ENCODE data around the gene STAM. TPM values are rescaled to one million over a fixed set of nuclear protein-coding genes. Genes with fewer than 3 reads are reported as not detected.

STAM gene
- total RNA-seq, 6 donors from 2014 or later, result 18.9 to 85.1 (median 31.2) TPM

GRCh38 chr10:17606547-17607040 is 37.4 kb upstream of the STAM start:
- H3K4me1 ChIP-seq, result peaks cover 0 to 5% (median 0%) of the 10 kb centered on the region in 4 donors
- H3K36me3 ChIP-seq, result peaks cover 0 to 3% (median 0%) of the 10 kb centered on the region in 4 donors
- no peak overlapping the region for H3K27ac ChIP-seq
- H3K4me3 ChIP-seq, result no peak overlapping the region
- no peaks in the 10 kb centered on the region for H3K27me3 ChIP-seq
- 48 to 62% methylated on average over 3 of the region's 3 CpGs for WGBS, 2 donors
- ATAC-seq (ENCODE audit: low FRiP score in 2 of 2) (no peak), DNase-seq (no peak)
- no peak for TF ChIP-seq POLR2AphosphoS5 (IDR thresholded peaks at IDR 0.05)
- no peak for TF ChIP-seq POLR2A (IDR thresholded peaks at IDR 0.05)
- TF ChIP-seq, protein P1, sequence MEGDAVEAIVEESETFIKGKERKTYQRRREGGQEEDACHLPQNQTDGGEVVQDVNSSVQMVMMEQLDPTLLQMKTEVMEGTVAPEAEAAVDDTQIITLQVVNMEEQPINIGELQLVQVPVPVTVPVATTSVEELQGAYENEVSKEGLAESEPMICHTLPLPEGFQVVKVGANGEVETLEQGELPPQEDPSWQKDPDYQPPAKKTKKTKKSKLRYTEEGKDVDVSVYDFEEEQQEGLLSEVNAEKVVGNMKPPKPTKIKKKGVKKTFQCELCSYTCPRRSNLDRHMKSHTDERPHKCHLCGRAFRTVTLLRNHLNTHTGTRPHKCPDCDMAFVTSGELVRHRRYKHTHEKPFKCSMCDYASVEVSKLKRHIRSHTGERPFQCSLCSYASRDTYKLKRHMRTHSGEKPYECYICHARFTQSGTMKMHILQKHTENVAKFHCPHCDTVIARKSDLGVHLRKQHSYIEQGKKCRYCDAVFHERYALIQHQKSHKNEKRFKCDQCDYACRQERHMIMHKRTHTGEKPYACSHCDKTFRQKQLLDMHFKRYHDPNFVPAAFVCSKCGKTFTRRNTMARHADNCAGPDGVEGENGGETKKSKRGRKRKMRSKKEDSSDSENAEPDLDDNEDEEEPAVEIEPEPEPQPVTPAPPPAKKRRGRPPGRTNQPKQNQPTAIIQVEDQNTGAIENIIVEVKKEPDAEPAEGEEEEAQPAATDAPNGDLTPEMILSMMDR (IDR thresholded peaks at IDR 0.05), result no peak
- no peak for TF ChIP-seq EP300 (IDR thresholded peaks at IDR 0.05)
- no peaks in the 10 kb centered on the region for H3K9me3 ChIP-seq

- peaks cover 0 to 5% (median 0%) of the 10 kb centered on the region in 4 donors for H3K4me1 ChIP-seq
- peaks cover 0 to 3% (median 0%) of the 10 kb centered on the region in 4 donors for H3K36me3 ChIP-seq
- 55 to 66% methylated on average over 2 of the region's 2 CpGs for WGBS, 2 donors
- H3K27ac ChIP-seq, result no peak overlapping the region
- DNase-seq (no peak), ATAC-seq (ENCODE audit: low FRiP score in 2 of 2) (peak in 1 of 2 donors; percentile 47)
- H3K9me3 ChIP-seq, result no peaks in the 10 kb centered on the region
- no peak overlapping the region for H3K4me3 ChIP-seq
- no peaks in the 10 kb centered on the region for H3K27me3 ChIP-seq
- TF ChIP-seq POLR2A (IDR thresholded peaks at IDR 0.05), result no peak
- TF ChIP-seq EP300 (IDR thresholded peaks at IDR 0.05), result no peak
- TF ChIP-seq POLR2AphosphoS5 (IDR thresholded peaks at IDR 0.05), result no peak
- TF ChIP-seq, protein P1 (IDR thresholded peaks at IDR 0.05), result no peak
Measured at GRCh38 chr10:17607060-17607459, 36.9 kb upstream of the STAM start.

GRCh38 chr10:17607603-17608332 is 36.2 kb upstream of the STAM start:
- Histone ChIP-seq H3K27me3 (no peaks in the 10 kb centered on the region), H3K36me3 (peaks cover 0 to 3% (median 0%) of the 10 kb centered on the region in 4 donors), H3K27ac (no peak overlapping the region), H3K9me3 (no peaks in the 10 kb centered on the region), H3K4me3 (no peak overlapping the region), H3K4me1 (peaks cover 0 to 5% (median 0%) of the 10 kb centered on the region in 4 donors)
- DNase-seq (no peak), ATAC-seq (ENCODE audit: low FRiP score in 2 of 2) (peak; percentile 88 to 90)
- no peak for TF ChIP-seq POLR2A (IDR thresholded peaks at IDR 0.05)
- TF ChIP-seq, protein P1 (IDR thresholded peaks at IDR 0.05), result peak; percentile 60 to 83 (median 74)
- no peak for TF ChIP-seq EP300 (IDR thresholded peaks at IDR 0.05)
- 55 to 56% methylated on average over 9 of the region's 9 CpGs for WGBS, 2 donors

DNA sequence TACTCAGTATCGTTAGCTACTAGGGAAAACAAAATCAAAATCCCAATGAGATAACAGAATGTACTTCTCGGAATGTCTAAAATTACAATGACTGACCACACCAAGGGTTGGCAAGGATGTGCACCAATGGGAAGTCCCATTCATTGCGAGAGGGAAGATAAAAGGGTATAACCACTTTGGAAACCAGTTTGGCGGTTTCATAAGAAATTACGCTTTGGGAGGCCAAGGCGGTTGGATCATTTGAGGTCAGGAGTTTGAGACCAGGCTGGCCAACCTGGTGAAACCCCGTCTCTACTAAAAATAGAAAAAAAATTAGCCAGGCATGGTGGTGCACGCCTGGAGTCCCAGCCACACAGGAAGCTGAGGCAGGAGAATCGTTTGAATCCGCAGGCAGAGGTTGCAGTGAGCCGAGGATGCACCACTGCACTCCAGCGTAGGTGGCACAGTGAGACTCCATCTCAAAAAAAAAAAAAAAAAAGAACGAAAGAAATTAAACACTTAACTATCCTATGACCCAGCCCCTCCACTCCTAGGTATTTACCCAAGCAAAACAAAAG is 34.4 kb upstream of the STAM start:
- DNase-seq (no peak), ATAC-seq (ENCODE audit: low FRiP score in 2 of 2) (no peak)
- no peaks in the 10 kb centered on the region for H3K9me3 ChIP-seq
- 84 to 86% methylated on average over 13 of the region's 13 CpGs for WGBS, 2 donors
- peaks cover 0 to 2% (median 0%) of the 10 kb centered on the region in 4 donors for H3K36me3 ChIP-seq
- TF ChIP-seq, protein P1 (IDR thresholded peaks at IDR 0.05), result no peak
- TF ChIP-seq EP300 (IDR thresholded peaks at IDR 0.05), result no peak
- TF ChIP-seq POLR2AphosphoS5 (IDR thresholded peaks at IDR 0.05), result no peak
- no peak for TF ChIP-seq POLR2A (IDR thresholded peaks at IDR 0.05)
- no peak overlapping the region for H3K4me3 ChIP-seq
- H3K27me3 ChIP-seq, result no peaks in the 10 kb centered on the region
- peaks cover 0 to 5% (median 0%) of the 10 kb centered on the region in 4 donors for H3K4me1 ChIP-seq
- no peak overlapping the region for H3K27ac ChIP-seq
